ENCODE data around the gene ATOH1.

GRCh38 chr4:93876754-93877153 lies 48.2 kb downstream of the ATOH1 start:
- TF ChIP-seq POLR2AphosphoS5 (IDR thresholded peaks at IDR 0.05) (no peak), CTCF (IDR thresholded peaks at IDR 0.05) (no peak), POLR2A (IDR thresholded peaks at IDR 0.05) (no peak)
